SK-N-SH treated with all-trans-retinoic acid at 6 μM for 48 hours (cell line): ENCODE measurements around the gene SNN.

Experiments used
- ATAC-seq: fragments of 200-7000 bp; cut with Tn5 transposase; 3 replicates; pipeline ENCODE4 v1.9.1; 2020; ENCODE audit warnings: mild to moderate bottlenecking, moderate library complexity
- ARNTL ChIP-seq: fragments of 450-650 bp; formaldehyde crosslinking; IDR thresholded peaks from 2 replicates; pipeline ENCODE4 v1.5.0; 2020; ENCODE audit warnings: low read depth, mild to moderate bottlenecking, moderate library complexity, borderline replicate concordance
- BACH2 ChIP-seq: fragments of 250-450 bp; sonication (Bioruptor Pico); IDR thresholded peaks from 2 replicates; pipeline ENCODE4 v1.9.0; 2021; ENCODE audit warnings: mild to moderate bottlenecking, borderline replicate concordance
- CSDC2 ChIP-seq: fragments of 250-450 bp; sonication (Bioruptor Pico); IDR thresholded peaks from 2 replicates; pipeline ENCODE4 v1.5.0; 2020; ENCODE audit warnings: mild to moderate bottlenecking, moderate library complexity
- GLIS3 ChIP-seq: fragments of 250-450 bp; sonication (Bioruptor Pico); IDR thresholded peaks from 2 replicates; pipeline ENCODE4 v1.5.0; 2020; ENCODE audit warnings: mild to moderate bottlenecking, moderate library complexity
- ISL1 ChIP-seq: fragments of 250-450 bp; sonication (Bioruptor Pico); IDR thresholded peaks from 2 replicates; pipeline ENCODE4 v2.1.2; 2022; ENCODE audit warnings: mild to moderate bottlenecking, moderate library complexity
- POU6F1 ChIP-seq: fragments of 250-450 bp; sonication (Bioruptor Pico); IDR thresholded peaks from 2 replicates; pipeline ENCODE4 v1.8.0; 2021; ENCODE audit warnings: low read depth, mild to moderate bottlenecking, moderate library complexity, borderline replicate concordance
- PPARA ChIP-seq: fragments of 250-450 bp; sonication (Bioruptor Pico); IDR thresholded peaks from 2 replicates; pipeline ENCODE4 v1.5.0; 2020; ENCODE audit warnings: mild to moderate bottlenecking, borderline replicate concordance
- RARB ChIP-seq: fragments of 250-450 bp; sonication (Bioruptor Pico); IDR thresholded peaks from 2 replicates; pipeline ENCODE4 v1.8.0; 2021; ENCODE audit warnings: mild to moderate bottlenecking, moderate library complexity
- SNAI2 ChIP-seq: fragments of 250-450 bp; sonication (Bioruptor Pico); IDR thresholded peaks from 2 replicates; pipeline ENCODE4 v1.5.0; 2020; ENCODE audit warnings: mild to moderate bottlenecking, moderate library complexity
- TCF4 ChIP-seq: fragments of 250-450 bp; sonication (Bioruptor Pico); IDR thresholded peaks from 2 replicates; pipeline ENCODE4 v1.8.0; 2021; ENCODE audit warnings: mild to moderate bottlenecking, moderate library complexity, borderline replicate concordance
- TOX ChIP-seq: fragments of 250-450 bp; sonication (Bioruptor Pico); IDR thresholded peaks from 2 replicates; pipeline ENCODE4 v1.8.0; 2021; ENCODE audit warnings: mild to moderate bottlenecking, moderate library complexity, borderline replicate concordance
- ZC3H10 ChIP-seq: fragments of 250-450 bp; sonication (Bioruptor Pico); IDR thresholded peaks from 2 replicates; pipeline ENCODE4 v1.5.1; 2021; ENCODE audit warnings: mild to moderate bottlenecking, moderate library complexity
- ZFP3 ChIP-seq: fragments of 250-450 bp; sonication (Bioruptor Pico); IDR thresholded peaks from 2 replicates; pipeline ENCODE4 v1.5.0; 2020; ENCODE audit warnings: mild to moderate bottlenecking, moderate library complexity
- ZFP30 ChIP-seq: fragments of 450-650 bp; formaldehyde crosslinking; IDR thresholded peaks from 2 replicates; pipeline ENCODE4 v1.5.0; 2022; ENCODE audit warnings: mild to moderate bottlenecking, moderate library complexity
- ZNF70 ChIP-seq: fragments of 450-650 bp; formaldehyde crosslinking; IDR thresholded peaks from 2 replicates; pipeline ENCODE4 v1.5.0; 2020; ENCODE audit warnings: mild to moderate bottlenecking, moderate library complexity
- ZNF8 ChIP-seq: fragments of 450-650 bp; formaldehyde crosslinking; IDR thresholded peaks from 2 replicates; pipeline ENCODE4 v1.5.0; 2020; ENCODE audit warnings: mild to moderate bottlenecking, moderate library complexity
- TF ChIP-seq, protein P1 (sequence below): fragments of 250-450 bp; sonication (Bioruptor Pico); IDR thresholded peaks from 2 replicates; pipeline ENCODE4 v1.5.1; 2021; ENCODE audit warnings: mild to moderate bottlenecking, moderate library complexity
- TF ChIP-seq, protein P2 (sequence below): fragments of 250-450 bp; sonication (Bioruptor Pico); IDR thresholded peaks from 2 replicates; pipeline ENCODE4 v1.5.1; 2020; ENCODE audit warnings: low read depth, mild to moderate bottlenecking, moderate library complexity
- TF ChIP-seq, protein P3 (sequence below): fragments of 250-450 bp; sonication (Bioruptor Pico); IDR thresholded peaks from 2 replicates; pipeline ENCODE4 v1.8.0; 2020; ENCODE audit warnings: mild to moderate bottlenecking, moderate library complexity, borderline replicate concordance

The SNN gene

DNA sequence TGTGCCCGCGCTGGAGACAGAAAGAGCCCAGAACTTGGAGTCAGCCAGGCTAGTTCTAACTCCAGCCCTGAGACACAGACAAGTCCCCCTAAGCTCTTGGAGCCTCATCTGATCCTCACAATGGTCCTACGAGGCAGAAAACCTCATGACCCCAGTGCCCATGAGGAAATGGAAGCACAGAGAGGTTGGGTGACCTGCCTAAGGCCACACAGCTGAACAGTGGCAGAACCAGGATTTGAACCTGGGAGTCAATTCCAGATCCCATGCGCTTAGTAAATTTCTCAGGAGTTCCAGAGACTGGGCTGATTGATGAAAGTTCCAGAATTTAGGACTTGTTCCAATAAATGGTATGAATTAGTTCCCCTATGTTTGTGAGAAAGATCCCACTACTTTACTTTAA is 42.5 kb upstream of the SNN start:
- ATAC-seq = no peak
- TF ChIP-seq, protein P1, sequence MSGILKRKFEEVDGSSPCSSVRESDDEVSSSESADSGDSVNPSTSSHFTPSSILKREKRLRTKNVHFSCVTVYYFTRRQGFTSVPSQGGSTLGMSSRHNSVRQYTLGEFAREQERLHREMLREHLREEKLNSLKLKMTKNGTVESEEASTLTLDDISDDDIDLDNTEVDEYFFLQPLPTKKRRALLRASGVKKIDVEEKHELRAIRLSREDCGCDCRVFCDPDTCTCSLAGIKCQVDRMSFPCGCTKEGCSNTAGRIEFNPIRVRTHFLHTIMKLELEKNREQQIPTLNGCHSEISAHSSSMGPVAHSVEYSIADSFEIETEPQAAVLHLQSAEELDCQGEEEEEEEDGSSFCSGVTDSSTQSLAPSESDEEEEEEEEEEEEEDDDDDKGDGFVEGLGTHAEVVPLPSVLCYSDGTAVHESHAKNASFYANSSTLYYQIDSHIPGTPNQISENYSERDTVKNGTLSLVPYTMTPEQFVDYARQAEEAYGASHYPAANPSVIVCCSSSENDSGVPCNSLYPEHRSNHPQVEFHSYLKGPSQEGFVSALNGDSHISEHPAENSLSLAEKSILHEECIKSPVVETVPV (CRISPR knock-in tag) = no peak
- TF ChIP-seq TCF4 (CRISPR knock-in tag) = no peak
- no peak for TF ChIP-seq ISL1 (CRISPR knock-in tag)
- no peak for TF ChIP-seq SNAI2 (CRISPR knock-in tag)
- TF ChIP-seq, protein P2, sequence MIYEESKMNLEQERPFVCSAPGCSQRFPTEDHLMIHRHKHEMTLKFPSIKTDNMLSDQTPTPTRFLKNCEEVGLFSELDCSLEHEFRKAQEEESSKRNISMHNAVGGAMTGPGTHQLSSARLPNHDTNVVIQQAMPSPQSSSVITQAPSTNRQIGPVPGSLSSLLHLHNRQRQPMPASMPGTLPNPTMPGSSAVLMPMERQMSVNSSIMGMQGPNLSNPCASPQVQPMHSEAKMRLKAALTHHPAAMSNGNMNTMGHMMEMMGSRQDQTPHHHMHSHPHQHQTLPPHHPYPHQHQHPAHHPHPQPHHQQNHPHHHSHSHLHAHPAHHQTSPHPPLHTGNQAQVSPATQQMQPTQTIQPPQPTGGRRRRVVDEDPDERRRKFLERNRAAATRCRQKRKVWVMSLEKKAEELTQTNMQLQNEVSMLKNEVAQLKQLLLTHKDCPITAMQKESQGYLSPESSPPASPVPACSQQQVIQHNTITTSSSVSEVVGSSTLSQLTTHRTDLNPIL (CRISPR knock-in tag) = no peak
- no peak for TF ChIP-seq ZNF70
- TF ChIP-seq ARNTL (CRISPR knock-in tag) = no peak
- no peak for TF ChIP-seq POU6F1 (CRISPR knock-in tag)
- TF ChIP-seq, protein P3, sequence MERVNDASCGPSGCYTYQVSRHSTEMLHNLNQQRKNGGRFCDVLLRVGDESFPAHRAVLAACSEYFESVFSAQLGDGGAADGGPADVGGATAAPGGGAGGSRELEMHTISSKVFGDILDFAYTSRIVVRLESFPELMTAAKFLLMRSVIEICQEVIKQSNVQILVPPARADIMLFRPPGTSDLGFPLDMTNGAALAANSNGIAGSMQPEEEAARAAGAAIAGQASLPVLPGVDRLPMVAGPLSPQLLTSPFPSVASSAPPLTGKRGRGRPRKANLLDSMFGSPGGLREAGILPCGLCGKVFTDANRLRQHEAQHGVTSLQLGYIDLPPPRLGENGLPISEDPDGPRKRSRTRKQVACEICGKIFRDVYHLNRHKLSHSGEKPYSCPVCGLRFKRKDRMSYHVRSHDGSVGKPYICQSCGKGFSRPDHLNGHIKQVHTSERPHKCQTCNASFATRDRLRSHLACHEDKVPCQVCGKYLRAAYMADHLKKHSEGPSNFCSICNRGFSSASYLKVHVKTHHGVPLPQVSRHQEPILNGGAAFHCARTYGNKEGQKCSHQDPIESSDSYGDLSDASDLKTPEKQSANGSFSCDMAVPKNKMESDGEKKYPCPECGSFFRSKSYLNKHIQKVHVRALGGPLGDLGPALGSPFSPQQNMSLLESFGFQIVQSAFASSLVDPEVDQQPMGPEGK (CRISPR knock-in tag) = no peak
- TF ChIP-seq ZFP30 (CRISPR knock-in tag) = no peak
- TF ChIP-seq ZFP3 = no peak
- no peak for TF ChIP-seq TOX (CRISPR knock-in tag)
- no peak for TF ChIP-seq ZC3H10 (CRISPR knock-in tag)
- TF ChIP-seq PPARA = no peak
- no peak for TF ChIP-seq ZNF8 (CRISPR knock-in tag)

GRCh38 chr16:11626657-11627291 is 41.5 kb upstream of the SNN start:
- TF ChIP-seq, protein P2 (CRISPR knock-in tag) = no peak
- TF ChIP-seq SNAI2 (CRISPR knock-in tag) (no peak), BACH2 (CRISPR knock-in tag) (no peak), RARB (CRISPR knock-in tag) (no peak), CSDC2 (CRISPR knock-in tag) (no peak)
- ATAC-seq = no peak

DNA sequence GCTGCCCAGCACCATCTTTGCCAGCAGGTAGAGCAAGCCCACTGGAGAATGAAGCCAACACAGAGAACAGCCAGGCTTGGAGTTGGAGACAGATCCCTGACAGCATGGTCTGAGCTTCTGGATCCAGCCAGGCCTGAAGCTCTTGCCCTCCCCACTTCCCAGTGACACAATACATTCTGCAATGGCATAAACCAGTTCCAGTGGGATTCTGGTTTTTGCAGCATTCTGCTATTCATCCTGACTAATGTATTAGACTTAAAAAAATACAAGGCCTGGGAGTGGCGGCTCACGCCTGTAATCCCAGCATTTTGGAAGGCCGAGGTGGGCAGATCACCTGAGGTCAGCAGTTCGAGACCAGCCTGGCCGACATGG is 41.0 kb upstream of the SNN start:
- TF ChIP-seq POU6F1 (CRISPR knock-in tag) = no peak
- TF ChIP-seq ZNF8 (CRISPR knock-in tag) = no peak
- no peak for TF ChIP-seq GLIS3 (CRISPR knock-in tag)
- no peak for TF ChIP-seq TOX (CRISPR knock-in tag)
- TF ChIP-seq TCF4 (CRISPR knock-in tag) = no peak
- no peak for TF ChIP-seq ZFP30 (CRISPR knock-in tag)
- no peak for TF ChIP-seq SNAI2 (CRISPR knock-in tag)
- no peak for TF ChIP-seq ZNF70
- no peak for TF ChIP-seq BACH2 (CRISPR knock-in tag)
- no peak for TF ChIP-seq ZC3H10 (CRISPR knock-in tag)
- ATAC-seq = no peak
